Effector memory CD4-positive, alpha-beta T cell (primary cell): Measurements from ENCODE around the gene HTR2A.
"Not testable (repeated sequence)": the region's sequence is repeated elsewhere in the genome, so short reads cannot be mapped to it uniquely, and the experiment has no call there.

Experiments
- DNase-seq, 3 donors: peaks; one replicate each; pipeline ENCODE4 v3.0.0-alpha.2; 2020
- H3K27ac ChIP-seq: 2 replicates; pipeline ENCODE4 v1.7.0; 2013; ENCODE audit warnings: mild to moderate bottlenecking, low read length, moderate library complexity; ENCODE audit not compliant: insufficient read depth, poor library complexity, severe bottlenecking
- H3K27me3 ChIP-seq: replicated peaks from 2 replicates; pipeline ENCODE4 v1.7.0; 2013; ENCODE audit warnings: mild to moderate bottlenecking, low read length; ENCODE audit not compliant: insufficient read depth, control insufficient read depth, poor library complexity, severe bottlenecking
- H3K36me3 ChIP-seq: 2 replicates; pipeline ENCODE4 v1.7.0; 2013; ENCODE audit warnings: mild to moderate bottlenecking, low read length, moderate library complexity; ENCODE audit not compliant: control insufficient read depth, insufficient read depth
- H3K4me1 ChIP-seq: 2 replicates; pipeline ENCODE4 v1.7.0; 2013; ENCODE audit warnings: low read length, mild to moderate bottlenecking; ENCODE audit not compliant: control insufficient read depth, insufficient read depth, poor library complexity, severe bottlenecking
- H3K4me3 ChIP-seq: 2 replicates; pipeline ENCODE4 v1.7.0; 2013; ENCODE audit warnings: low read length, low read depth, mild to moderate bottlenecking; ENCODE audit not compliant: insufficient read depth, poor library complexity, severe bottlenecking
- H3K9me3 ChIP-seq: 2 replicates; pipeline ENCODE4 v1.7.0; 2013; ENCODE audit warnings: mild to moderate bottlenecking, low read length, moderate library complexity; ENCODE audit not compliant: control insufficient read depth

HTR2A gene

GRCh38 chr13:46822551-46822950 lies 74.3 kb downstream of the HTR2A start:
- Histone ChIP-seq H3K4me3 (no peak overlapping the region), H3K9me3 (no peaks in the 10 kb centered on the region), H3K27ac (no peak overlapping the region), H3K36me3 (no peaks in the 10 kb centered on the region), H3K27me3 (no peaks in the 10 kb centered on the region), H3K4me1 (no peaks in the 10 kb centered on the region)
- no peak for DNase-seq

GRCh38 chr13:46817838-46818476 lies 78.9 kb downstream of the HTR2A start:
- no peak overlapping the region for H3K27ac ChIP-seq
- H3K4me3 ChIP-seq, result no peak overlapping the region
- H3K4me1 ChIP-seq, result no peaks in the 10 kb centered on the region
- no peaks in the 10 kb centered on the region for H3K9me3 ChIP-seq
- no peak for DNase-seq
- no peaks in the 10 kb centered on the region for H3K36me3 ChIP-seq
- no peaks in the 10 kb centered on the region for H3K27me3 ChIP-seq

- H3K36me3 ChIP-seq, result no peaks in the 10 kb centered on the region
- no peak overlapping the region for H3K4me3 ChIP-seq
- H3K27ac ChIP-seq, result no peak overlapping the region
- DNase-seq, result no peak
- no peaks in the 10 kb centered on the region for H3K9me3 ChIP-seq
- H3K27me3 ChIP-seq, result no peaks in the 10 kb centered on the region
- H3K4me1 ChIP-seq, result no peaks in the 10 kb centered on the region
Measured at GRCh38 chr13:46817095-46817494, 79.8 kb downstream of the HTR2A start.

- Histone ChIP-seq H3K4me3 (no peak overlapping the region), H3K36me3 (no peaks in the 10 kb centered on the region), H3K27ac (no peak overlapping the region), H3K9me3 (no peaks in the 10 kb centered on the region), H3K4me1 (no peaks in the 10 kb centered on the region), H3K27me3 (no peaks in the 10 kb centered on the region)
- DNase-seq, result no peak
Measured at GRCh38 chr13:46816371-46816770, 80.5 kb downstream of the HTR2A start.

- no peak overlapping the region for H3K27ac ChIP-seq
Measured at GRCh38 chr13:46812301-46812797, 84.5 kb downstream of the HTR2A start.

GRCh38 chr13:46810440-46810839 lies 86.4 kb downstream of the HTR2A start:
- Histone ChIP-seq H3K4me3 (no peak overlapping the region), H3K9me3 (no peaks in the 10 kb centered on the region), H3K4me1 (no peaks in the 10 kb centered on the region), H3K27ac (no peak overlapping the region), H3K27me3 (no peaks in the 10 kb centered on the region), H3K36me3 (no peaks in the 10 kb centered on the region)
- DNase-seq, result no peak

More at GRCh38 chr13:46812301-46812797, 84.5 kb downstream of the HTR2A start:
- Histone ChIP-seq H3K9me3 (no peaks in the 10 kb centered on the region), H3K4me1 (no peaks in the 10 kb centered on the region), H3K27me3 (no peaks in the 10 kb centered on the region), H3K4me3 (no peak overlapping the region), H3K36me3 (no peaks in the 10 kb centered on the region)
- no peak for DNase-seq

- DNase-seq, H3K4me1 ChIP-seq, H3K4me3 ChIP-seq, H3K27me3 ChIP-seq, H3K36me3 ChIP-seq, H3K9me3 ChIP-seq, H3K27ac ChIP-seq: not testable (repeated sequence)
Measured at GRCh38 chr13:46804921-46805320, 91.9 kb downstream of the HTR2A start.

GRCh38 chr13:46804391-46804815 lies 92.5 kb downstream of the HTR2A start:
- no peaks in the 10 kb centered on the region for H3K4me1 ChIP-seq
- no peaks in the 10 kb centered on the region for H3K36me3 ChIP-seq
- DNase-seq, result no peak
- no peak overlapping the region for H3K4me3 ChIP-seq
- no peak overlapping the region for H3K27ac ChIP-seq
- no peaks in the 10 kb centered on the region for H3K27me3 ChIP-seq
- no peaks in the 10 kb centered on the region for H3K9me3 ChIP-seq

- Histone ChIP-seq H3K9me3 (no peaks in the 10 kb centered on the region), H3K27me3 (no peaks in the 10 kb centered on the region), H3K27ac (no peak overlapping the region), H3K36me3 (no peaks in the 10 kb centered on the region), H3K4me3 (no peak overlapping the region), H3K4me1 (no peaks in the 10 kb centered on the region)
- no peak for DNase-seq
Measured at GRCh38 chr13:46803586-46803985, 93.3 kb downstream of the HTR2A start.

GRCh38 chr13:46801858-46802257 lies 95.0 kb downstream of the HTR2A start:
- no peaks in the 10 kb centered on the region for H3K36me3 ChIP-seq
- H3K9me3 ChIP-seq, result no peaks in the 10 kb centered on the region
- H3K27me3 ChIP-seq, result no peaks in the 10 kb centered on the region
- H3K27ac ChIP-seq, result no peak overlapping the region
- H3K4me3 ChIP-seq, result no peak overlapping the region
- DNase-seq, result no peak
- H3K4me1 ChIP-seq, result peaks cover 4% of the 10 kb centered on the region
